Natural killer cell treated with Interleukin-12 subunit alpha and Interleukin-12 subunit beta and Interleukin-15 and Interleukin-18, amount 100 ng/mL, for 72 hours (primary cell): ENCODE data around the gene UCN3. TPM values are rescaled to one million over a fixed set of nuclear protein-coding genes. Genes with fewer than 3 reads are reported as not detected.

Experiments
- total RNA-seq, 2 donors: library from RNA; stranded (reverse); gene quantifications; one replicate each; pipeline ENCODE4 v1.2.3, GENCODE V29; 2022

Gene UCN3
- total RNA-seq, 2 donors from 2014 or later = not detected

Other genes with a start within 250 kb of the UCN3 start
- gene AKR1C8, start 179.8 kb upstream of the UCN3 start, total RNA-seq = 1 to 10 TPM in 1 of 2 donors, under 1 TPM in 1; 0.38 to 1.3 TPM
- gene AKR1C4, start 168.1 kb upstream of the UCN3 start, total RNA-seq = not detected
- gene TUBAL3, start 39.9 kb downstream of the UCN3 start, total RNA-seq = under 1 TPM in 1 of 2 donors, not detected in 1; 0.19 TPM
- 10 to 100 TPM; 20.1 to 36.0 TPM for gene NET1, start 47.6 kb downstream of the UCN3 start, total RNA-seq
- not detected for gene CALML5, start 134.6 kb downstream of the UCN3 start, total RNA-seq
- not detected for gene CALML3, start 160.0 kb downstream of the UCN3 start, total RNA-seq